GM12865 (cell line): Measurements from ENCODE around the gene EPS8L3.
"Not testable (repeated sequence)": the region's sequence is repeated elsewhere in the genome, so short reads cannot be mapped to it uniquely, and the experiment has no call there.

Experiments
- DNase-seq: peaks from one replicate; pipeline ENCODE4 v3.0.0; 2010; ENCODE audit warnings: low read depth
- H3K4me3 ChIP-seq: 2 replicates; pipeline ENCODE4 v1.5.1; 2011; ENCODE audit warnings: mild to moderate bottlenecking, low read depth, low read length, control low read depth
- TF ChIP-seq, protein P1 (sequence below): IDR thresholded peaks from 2 replicates; pipeline ENCODE4 v1.5.1; 2011; ENCODE audit warnings: low read length, control low read depth, low read depth, inconsistent platforms; ENCODE audit not compliant: insufficient read depth; ENCODE audit errors: missing control alignments

EPS8L3 gene

DNA sequence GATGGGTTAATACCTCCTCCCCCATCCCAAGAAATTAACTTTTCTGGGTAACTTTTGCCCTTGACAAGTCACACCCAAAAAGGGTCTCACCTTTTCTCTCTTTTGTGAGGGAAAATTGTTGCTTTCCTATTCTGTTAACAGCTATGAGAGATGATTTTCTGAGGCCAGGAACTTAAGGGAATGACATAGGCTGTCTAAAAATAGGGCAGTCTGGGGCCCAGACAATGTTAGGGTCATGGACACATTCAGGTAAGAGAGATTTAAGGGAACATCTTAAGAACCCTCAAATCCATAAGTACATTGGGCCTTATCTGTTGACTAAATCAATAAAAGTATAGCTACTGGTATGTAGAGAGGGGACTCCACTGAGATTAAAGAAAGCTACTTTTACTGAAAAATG, 14.5 kb downstream of the EPS8L3 start:
- H3K4me3 ChIP-seq = no peak overlapping the region
- DNase-seq = no peak
- TF ChIP-seq, protein P1, sequence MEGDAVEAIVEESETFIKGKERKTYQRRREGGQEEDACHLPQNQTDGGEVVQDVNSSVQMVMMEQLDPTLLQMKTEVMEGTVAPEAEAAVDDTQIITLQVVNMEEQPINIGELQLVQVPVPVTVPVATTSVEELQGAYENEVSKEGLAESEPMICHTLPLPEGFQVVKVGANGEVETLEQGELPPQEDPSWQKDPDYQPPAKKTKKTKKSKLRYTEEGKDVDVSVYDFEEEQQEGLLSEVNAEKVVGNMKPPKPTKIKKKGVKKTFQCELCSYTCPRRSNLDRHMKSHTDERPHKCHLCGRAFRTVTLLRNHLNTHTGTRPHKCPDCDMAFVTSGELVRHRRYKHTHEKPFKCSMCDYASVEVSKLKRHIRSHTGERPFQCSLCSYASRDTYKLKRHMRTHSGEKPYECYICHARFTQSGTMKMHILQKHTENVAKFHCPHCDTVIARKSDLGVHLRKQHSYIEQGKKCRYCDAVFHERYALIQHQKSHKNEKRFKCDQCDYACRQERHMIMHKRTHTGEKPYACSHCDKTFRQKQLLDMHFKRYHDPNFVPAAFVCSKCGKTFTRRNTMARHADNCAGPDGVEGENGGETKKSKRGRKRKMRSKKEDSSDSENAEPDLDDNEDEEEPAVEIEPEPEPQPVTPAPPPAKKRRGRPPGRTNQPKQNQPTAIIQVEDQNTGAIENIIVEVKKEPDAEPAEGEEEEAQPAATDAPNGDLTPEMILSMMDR = no peak

DNA sequence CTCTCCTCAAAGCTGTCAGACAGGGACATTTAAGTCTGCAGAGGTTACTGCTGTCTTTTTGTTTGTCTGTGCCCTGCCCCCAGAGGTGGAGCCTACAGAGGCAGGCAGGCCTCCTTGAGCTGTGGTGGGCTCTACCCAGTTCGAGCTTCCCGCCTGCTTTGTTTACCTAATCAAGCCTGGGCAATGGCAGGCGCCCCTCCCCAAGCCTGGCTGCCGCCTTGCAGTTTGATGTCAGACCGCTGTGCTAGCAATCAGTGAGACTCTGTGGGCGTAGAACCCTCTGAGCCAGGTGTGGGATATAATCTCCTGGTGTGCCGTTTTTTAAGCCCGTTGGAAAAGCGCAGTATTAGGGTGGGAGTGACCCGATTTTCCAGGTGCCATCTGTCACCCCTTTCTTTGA, 15.4 kb downstream of the EPS8L3 start:
- not testable (repeated sequence) for H3K4me3 ChIP-seq, DNase-seq

DNA sequence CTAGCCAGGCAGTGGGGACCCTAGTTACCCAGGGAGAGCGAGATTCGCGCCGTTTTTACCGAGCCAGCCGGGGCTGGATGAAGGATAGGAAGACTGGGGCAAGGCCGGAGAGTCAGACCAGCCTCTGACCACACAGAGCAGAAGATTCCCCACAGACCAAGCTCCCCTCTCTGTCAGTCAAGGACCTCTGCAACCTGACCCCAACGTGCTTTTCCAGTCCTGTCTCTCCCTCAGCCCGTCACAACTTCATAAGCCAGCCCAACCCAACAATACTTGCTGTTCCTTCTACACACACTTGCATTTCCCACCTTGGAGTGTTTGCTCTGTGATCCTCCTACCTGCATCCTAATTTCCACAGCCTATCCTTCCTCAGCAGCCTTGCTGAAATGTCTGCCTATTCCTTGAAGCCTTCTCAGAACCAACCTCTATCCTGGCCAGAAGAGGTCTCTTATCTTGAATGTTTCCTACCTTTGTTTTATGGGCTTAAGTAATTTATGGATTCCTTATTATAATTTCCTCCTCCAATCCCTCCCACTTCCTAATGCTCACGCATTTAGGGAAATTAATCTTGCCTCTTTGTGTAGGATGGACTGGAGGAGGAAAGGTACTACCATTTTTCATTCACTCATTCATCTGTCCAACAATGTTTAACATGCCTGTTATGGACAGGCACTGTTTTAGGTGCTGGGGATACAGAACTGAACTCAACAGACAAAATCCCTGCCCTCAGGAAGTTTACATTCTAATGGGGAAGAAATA, 22.9 kb downstream of the EPS8L3 start, which contains the start of gene GSTM3:
GSTM3 (minus strand) TSS at position 424 of the 759 bp plus-strand sequence. CDS start 751 bp downstream, outside the sequence.
- no peak for DNase-seq
- TF ChIP-seq, protein P1 = no peak
- peak within 1 kb of the TSS; percentile 54 for H3K4me3 ChIP-seq

DNA sequence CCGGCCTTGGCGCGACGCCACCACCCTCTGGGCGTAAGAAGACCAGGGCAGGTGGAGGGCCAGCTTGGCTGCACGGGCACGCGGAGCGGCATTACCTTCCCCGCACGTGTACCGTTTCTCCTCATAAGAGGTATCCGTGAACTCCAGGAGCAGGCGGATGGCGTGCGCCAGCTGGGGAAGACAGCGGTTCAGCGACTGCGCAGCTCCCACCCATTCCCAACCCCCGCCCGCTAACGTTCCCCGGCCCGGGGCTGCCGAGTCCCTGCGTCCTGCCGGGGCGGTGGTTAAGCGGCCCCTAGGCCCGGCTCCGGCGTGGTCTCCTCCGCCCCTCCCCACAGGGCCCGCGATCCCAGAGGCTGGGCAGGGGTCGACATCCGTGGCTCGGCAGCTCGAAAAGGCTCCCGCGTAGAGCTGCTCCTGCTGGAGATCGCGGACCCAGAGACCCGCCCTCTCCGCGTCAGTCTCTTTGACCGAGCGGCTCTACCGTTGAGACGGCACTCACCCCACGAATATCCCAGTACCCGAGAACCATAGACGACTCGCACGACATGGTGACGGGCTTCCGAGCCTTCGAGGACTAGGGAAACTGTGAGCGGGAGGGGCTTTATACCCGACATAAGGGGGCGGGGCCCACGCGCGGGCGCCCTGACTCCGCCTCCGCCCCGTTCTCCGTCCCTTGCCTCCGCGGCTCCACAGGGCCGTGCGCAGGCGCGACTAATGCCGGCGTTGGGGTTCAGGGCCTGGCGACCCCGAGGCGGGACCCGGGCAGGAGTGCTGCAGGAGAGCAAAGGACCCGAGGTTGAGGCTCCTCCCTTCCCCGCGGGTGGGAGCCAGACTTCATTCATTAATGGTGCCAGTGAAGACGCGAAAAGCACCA, 23.7 kb downstream of the EPS8L3 start:
- TF ChIP-seq, protein P1 = no peak
- peak; percentile 68 for DNase-seq

DNA sequence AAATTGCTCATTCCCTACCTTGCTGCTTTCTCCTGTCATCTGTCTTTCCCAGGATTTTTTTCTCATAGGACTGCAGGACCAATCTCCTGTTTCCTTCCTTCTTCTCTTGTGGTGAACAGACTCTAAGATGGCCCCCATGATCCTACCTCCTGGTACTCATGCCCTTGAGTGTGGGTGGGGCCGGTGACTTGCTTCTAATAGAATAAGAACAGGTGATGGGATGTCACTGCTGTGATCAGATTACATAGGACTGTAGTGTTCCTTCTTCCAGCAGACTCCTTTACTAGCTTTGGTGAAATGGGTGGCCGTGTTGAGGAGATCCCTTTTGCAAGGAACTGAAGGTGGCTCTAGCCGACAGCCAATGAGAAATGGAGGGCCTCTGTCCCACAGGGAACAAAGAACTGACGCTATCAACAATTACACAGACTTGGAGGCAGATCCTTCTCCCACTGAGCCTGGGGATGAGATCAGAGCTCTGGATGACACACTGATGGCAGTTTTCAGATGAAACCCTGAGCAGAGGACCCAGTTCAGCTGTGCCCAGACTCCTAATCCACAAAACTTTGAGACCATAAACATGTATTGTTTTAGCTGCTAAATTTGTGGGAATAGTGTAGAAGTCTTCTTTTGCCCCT, 30.4 kb downstream of the EPS8L3 start:
- TF ChIP-seq, protein P1 = no peak
- no peak for DNase-seq
- no peak overlapping the region for H3K4me3 ChIP-seq

More for the DNA sequence above, 23.7 kb downstream of the EPS8L3 start:
- peak overlapping the region; percentile 54 for H3K4me3 ChIP-seq

DNA sequence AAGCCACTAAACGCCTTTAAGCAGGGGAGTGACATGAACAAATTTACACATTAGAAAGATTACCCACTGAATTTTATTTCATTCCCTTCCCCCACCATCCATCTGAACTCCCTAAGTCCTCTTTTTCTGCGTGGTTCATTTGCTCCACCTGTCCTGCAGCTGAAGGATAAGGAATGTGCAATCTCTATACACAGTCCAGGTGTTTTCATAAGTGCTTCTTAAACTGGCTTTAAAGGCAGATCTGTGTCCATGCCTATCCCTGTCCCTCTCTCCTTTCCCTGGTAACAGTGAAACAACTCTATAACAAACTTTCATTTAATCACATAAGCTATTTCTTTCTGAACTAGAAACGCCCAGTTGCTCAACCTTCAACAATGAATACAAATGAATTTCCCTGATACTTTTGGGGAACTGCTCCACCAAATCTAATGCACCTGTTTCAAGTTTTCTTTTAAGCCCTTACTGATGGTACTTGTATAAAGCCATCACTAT, 31.3 kb downstream of the EPS8L3 start:
- no peak overlapping the region for H3K4me3 ChIP-seq
- TF ChIP-seq, protein P1 = no peak
- DNase-seq = no peak

DNA sequence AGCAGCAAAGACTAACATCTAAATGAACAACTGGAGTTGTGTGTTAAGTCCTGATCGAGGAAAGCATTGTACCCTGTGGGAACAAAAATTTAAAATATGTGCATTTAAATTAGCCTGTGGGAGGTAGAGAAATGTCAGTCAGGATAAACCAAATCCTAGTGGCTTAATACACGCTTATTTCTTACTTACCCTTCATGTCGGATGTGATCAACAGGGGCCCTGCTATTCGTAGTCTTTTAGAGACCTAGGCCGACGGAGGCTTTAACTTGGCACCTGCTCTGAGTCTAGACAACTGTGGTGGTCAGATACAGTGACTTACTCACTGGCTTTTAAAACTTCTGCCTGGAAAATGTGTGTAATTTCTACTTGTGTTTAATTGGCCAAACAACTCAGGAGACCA, 33.1 kb downstream of the EPS8L3 start:
- no peak overlapping the region for H3K4me3 ChIP-seq
- DNase-seq = no peak
- TF ChIP-seq, protein P1 = no peak
